ENCODE data around the gene TNNC2.

GRCh38 chr20:45780159-45780558 is 47.0 kb downstream of the TNNC2 start:
- TF ChIP-seq JUNB (IDR thresholded peaks at IDR 0.05), result no peak
- no peak for TF ChIP-seq POLR2A (IDR thresholded peaks at IDR 0.05; ENCODE audit: low read length)
